Parathyroid adenoma (tissue), 2 donors: ENCODE results near the gene ABTB1.

ENCODE experiments used
- H2AFZ ChIP-seq: fragments of 300-600 bp; sonication (generic); one replicate; pipeline ENCODE4 v1.7.0; 2017; ENCODE audit warnings: antibody characterized with exemption, mild to moderate bottlenecking
- H3K27ac ChIP-seq: fragments of 300-600 bp; sonication (generic); one replicate; pipeline ENCODE4 v1.7.0; 2017
- H3K27me3 ChIP-seq: fragments of 300-600 bp; sonication (generic); one replicate; pipeline ENCODE4 v1.7.0; 2017; ENCODE audit warnings: low read length; ENCODE audit not compliant: control insufficient read depth, insufficient read depth
- H3K36me3 ChIP-seq: fragments of 300-600 bp; sonication (generic); one replicate; pipeline ENCODE4 v1.7.0; 2017; ENCODE audit warnings: low read length; ENCODE audit not compliant: control insufficient read depth, insufficient read depth
- H3K4me1 ChIP-seq: fragments of 300-600 bp; sonication (generic); one replicate; pipeline ENCODE4 v1.7.0; 2017; ENCODE audit warnings: control low read depth
- H3K4me2 ChIP-seq: fragments of 300-600 bp; sonication (generic); one replicate; pipeline ENCODE4 v1.7.0; 2017; ENCODE audit warnings: low read length
- H3K4me3 ChIP-seq: fragments of 300-600 bp; sonication (generic); one replicate; pipeline ENCODE4 v1.7.0; 2017; ENCODE audit warnings: low read depth, low read length
- H3K79me2 ChIP-seq: fragments of 300-600 bp; sonication (generic); one replicate; pipeline ENCODE4 v1.7.0; 2017; ENCODE audit warnings: control low read depth
- H3K9ac ChIP-seq: fragments of 300-600 bp; sonication (generic); one replicate; pipeline ENCODE4 v1.7.0; 2017; ENCODE audit warnings: mild to moderate bottlenecking
- H3K9me3 ChIP-seq: fragments of 300-600 bp; sonication (generic); one replicate; pipeline ENCODE4 v1.7.0; 2017; ENCODE audit warnings: low read length; ENCODE audit not compliant: control insufficient read depth
- TF ChIP-seq, protein P1 (sequence below): fragments of 300-600 bp; sonication (generic); IDR thresholded peaks from one replicate; pipeline ENCODE4 v1.7.0; 2017; ENCODE audit warnings: antibody characterized with exemption, mild to moderate bottlenecking
- donor health status: primary hyperparathyroidism.

The ABTB1 gene

DNA sequence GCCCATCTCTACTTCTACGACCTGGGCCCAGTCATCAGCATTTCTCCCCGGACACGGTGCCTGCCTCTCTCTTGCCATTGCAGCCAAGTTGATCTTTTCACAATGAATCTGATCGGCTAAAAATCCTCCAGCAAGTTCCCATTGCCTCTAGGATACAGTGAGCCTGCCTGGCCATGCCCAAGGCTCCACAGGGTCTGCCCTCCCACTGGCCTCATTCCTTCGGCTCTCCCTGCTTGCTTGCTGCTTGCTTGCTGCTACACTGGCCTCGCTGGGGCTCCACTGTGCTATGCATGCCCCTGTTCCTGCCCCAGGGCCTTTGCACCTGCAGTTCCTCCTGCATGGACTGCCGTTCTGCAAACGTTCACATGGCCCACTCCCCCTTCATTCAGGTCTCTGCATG is 2.0 kb downstream of the ABTB1 start:
- Histone ChIP-seq H3K9ac (no peak overlapping the region), H3K79me2 (no peaks in the 10 kb centered on the region), H3K9me3 (no peaks in the 10 kb centered on the region), H3K4me1 (peaks cover 3% of the 10 kb centered on the region), H3K4me3 (no peak overlapping the region), H3K27me3 (no peaks in the 10 kb centered on the region), H3K27ac (no peak overlapping the region), H2AFZ (no peak overlapping the region), H3K4me2 (no peak overlapping the region), H3K36me3 (no peaks in the 10 kb centered on the region)
- TF ChIP-seq, protein P1, sequence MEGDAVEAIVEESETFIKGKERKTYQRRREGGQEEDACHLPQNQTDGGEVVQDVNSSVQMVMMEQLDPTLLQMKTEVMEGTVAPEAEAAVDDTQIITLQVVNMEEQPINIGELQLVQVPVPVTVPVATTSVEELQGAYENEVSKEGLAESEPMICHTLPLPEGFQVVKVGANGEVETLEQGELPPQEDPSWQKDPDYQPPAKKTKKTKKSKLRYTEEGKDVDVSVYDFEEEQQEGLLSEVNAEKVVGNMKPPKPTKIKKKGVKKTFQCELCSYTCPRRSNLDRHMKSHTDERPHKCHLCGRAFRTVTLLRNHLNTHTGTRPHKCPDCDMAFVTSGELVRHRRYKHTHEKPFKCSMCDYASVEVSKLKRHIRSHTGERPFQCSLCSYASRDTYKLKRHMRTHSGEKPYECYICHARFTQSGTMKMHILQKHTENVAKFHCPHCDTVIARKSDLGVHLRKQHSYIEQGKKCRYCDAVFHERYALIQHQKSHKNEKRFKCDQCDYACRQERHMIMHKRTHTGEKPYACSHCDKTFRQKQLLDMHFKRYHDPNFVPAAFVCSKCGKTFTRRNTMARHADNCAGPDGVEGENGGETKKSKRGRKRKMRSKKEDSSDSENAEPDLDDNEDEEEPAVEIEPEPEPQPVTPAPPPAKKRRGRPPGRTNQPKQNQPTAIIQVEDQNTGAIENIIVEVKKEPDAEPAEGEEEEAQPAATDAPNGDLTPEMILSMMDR = no peak

DNA sequence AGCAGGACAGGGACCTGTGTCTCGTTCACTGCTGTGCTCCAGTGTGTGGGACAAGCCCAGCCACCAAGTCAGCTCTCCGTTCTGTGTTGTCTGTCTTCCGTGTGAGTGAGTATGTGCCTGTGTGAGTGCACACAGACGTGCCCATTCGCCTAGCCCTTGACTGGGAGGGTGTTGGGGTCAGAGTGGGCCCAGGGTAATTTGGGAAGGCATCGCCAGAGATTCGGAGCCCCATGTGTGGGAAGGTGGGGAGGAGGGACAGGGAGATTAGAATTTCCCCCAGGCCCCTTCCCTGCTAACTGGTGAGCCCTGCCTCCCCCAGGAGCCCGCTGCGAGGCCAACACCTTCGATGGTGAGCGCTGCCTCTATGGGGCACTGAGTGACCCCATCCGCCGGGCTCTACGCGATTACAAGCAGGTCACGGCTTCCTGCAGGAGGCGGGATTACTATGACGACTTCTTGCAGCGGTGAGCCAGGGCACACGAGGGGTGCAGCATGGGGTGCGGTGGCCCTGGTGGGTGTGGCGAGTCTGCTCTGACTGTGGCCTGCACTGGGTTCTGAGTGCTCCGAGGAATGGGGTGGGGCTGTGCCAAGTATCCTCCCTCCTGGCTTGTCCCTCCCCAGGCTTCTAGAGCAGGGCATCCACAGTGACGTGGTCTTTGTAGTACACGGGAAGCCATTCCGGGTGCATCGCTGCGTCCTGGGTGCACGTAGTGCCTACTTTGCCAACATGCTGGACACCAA is 3.1 kb downstream of the ABTB1 start:
- no peak overlapping the region for H3K27ac ChIP-seq

DNA sequence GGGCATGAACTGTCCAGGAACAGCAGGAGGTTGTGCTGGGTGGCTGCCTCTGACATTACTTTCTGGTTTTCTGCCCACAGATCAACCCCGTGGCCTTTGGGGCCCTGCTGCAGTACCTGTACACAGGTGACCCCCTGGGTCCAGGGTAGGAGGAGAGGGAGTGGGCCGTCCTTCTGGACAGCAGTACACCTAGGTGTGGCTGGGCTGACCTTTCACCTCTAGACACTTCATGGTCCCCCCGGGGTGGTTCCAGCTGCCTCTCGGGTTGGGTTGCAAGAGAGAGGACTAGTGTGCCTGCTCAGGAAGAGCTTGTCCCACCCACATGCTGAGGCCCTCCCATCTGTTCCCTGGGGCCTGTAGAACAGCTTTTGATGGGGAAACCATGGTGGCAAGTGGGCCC is 3.7 kb downstream of the ABTB1 start:
- TF ChIP-seq, protein P1 = no peak
- Histone ChIP-seq H3K79me2 (no peaks in the 10 kb centered on the region), H3K4me1 (peaks cover 3% of the 10 kb centered on the region), H3K27ac (no peak overlapping the region), H3K4me2 (no peak overlapping the region), H2AFZ (no peak overlapping the region), H3K27me3 (no peaks in the 10 kb centered on the region), H3K9ac (no peak overlapping the region), H3K9me3 (no peaks in the 10 kb centered on the region), H3K36me3 (no peaks in the 10 kb centered on the region), H3K4me3 (no peak overlapping the region)

More for the DNA sequence above, 3.1 kb downstream of the ABTB1 start:
- no peak overlapping the region for H3K4me2 ChIP-seq
- no peak overlapping the region for H3K9ac ChIP-seq
- H2AFZ ChIP-seq = no peak overlapping the region
- no peaks in the 10 kb centered on the region for H3K36me3 ChIP-seq
- no peaks in the 10 kb centered on the region for H3K9me3 ChIP-seq
- H3K4me1 ChIP-seq = peaks cover 3% of the 10 kb centered on the region
- no peaks in the 10 kb centered on the region for H3K27me3 ChIP-seq
- no peak overlapping the region for H3K4me3 ChIP-seq
- no peaks in the 10 kb centered on the region for H3K79me2 ChIP-seq
- TF ChIP-seq, protein P1 = no peak

DNA sequence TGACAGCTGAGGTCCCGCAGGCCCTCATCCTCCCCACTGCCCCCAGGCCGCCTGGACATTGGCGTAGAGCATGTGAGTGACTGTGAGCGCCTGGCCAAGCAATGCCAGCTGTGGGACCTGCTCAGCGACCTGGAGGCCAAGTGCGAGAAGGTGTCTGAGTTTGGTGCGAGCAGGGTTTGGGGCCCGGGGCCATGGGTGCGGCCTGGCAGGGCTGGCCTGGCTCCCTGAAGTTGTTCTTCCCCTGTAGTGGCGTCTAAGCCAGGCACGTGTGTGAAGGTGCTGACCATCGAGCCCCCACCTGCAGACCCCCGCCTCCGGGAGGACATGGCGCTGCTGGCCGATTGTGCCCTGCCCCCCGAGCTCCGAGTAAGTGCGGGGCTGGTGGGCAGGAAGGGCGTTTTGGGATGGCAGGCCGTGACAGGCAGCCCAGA is 4.2 kb downstream of the ABTB1 start:
- Histone ChIP-seq H3K4me2 (no peak overlapping the region), H3K9ac (no peak overlapping the region), H3K27me3 (no peaks in the 10 kb centered on the region), H3K4me1 (no peaks in the 10 kb centered on the region), H3K79me2 (no peaks in the 10 kb centered on the region), H3K4me3 (no peak overlapping the region), H3K36me3 (no peaks in the 10 kb centered on the region), H3K27ac (no peak overlapping the region), H2AFZ (no peak overlapping the region), H3K9me3 (no peaks in the 10 kb centered on the region)
- TF ChIP-seq, protein P1 = no peak
